ENCODE data around the gene RAB18. TPM values are rescaled to one million over a fixed set of nuclear protein-coding genes. Genes with fewer than 3 reads are reported as not detected.

RAB18 gene
- total RNA-seq, 1 experiment from 2014 or later, result 154 TPM

DNA sequence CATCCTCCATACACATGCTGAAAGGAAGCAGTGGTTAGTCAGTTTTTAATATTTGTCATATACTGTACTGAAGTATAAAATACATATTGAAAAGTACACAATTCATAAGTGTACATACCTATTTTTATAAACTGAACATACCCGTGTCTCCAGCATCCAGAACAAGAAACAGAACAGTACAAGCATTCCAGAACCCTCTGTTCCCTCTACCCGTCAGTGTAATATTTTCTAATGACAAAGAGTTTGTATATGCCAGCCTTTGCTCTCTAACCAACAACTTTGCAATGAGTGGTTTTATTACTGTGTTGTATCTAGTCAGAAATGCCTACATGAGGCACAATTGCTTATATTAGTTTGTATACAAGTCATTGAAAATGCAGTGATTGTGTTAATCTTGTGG lies 18.7 kb upstream of the RAB18 start:
- Mint-ChIP-seq H3K27ac (ENCODE audit: unreplicated experiment) (no peak overlapping the region), H3K9me3 (ENCODE audit: unreplicated experiment) (peaks cover 3% of the 10 kb centered on the region), H3K4me3 (ENCODE audit: unreplicated experiment) (no peak overlapping the region), H3K4me1 (ENCODE audit: low read depth, unreplicated experiment) (peaks cover 7% of the 10 kb centered on the region), H3K36me3 (ENCODE audit: insufficient read depth, unreplicated experiment) (no peaks in the 10 kb centered on the region), H3K27me3 (ENCODE audit: insufficient read depth, unreplicated experiment) (peaks cover 4% of the 10 kb centered on the region)
- CTCF ChIA-PET, result no interaction called here
- POLR2A ChIA-PET, result no interaction called here
- H3K36me3 ChIP-seq (ENCODE audit: control insufficient read depth, insufficient read depth, low read length), result no peaks in the 10 kb centered on the region
- TF ChIP-seq, protein P1, sequence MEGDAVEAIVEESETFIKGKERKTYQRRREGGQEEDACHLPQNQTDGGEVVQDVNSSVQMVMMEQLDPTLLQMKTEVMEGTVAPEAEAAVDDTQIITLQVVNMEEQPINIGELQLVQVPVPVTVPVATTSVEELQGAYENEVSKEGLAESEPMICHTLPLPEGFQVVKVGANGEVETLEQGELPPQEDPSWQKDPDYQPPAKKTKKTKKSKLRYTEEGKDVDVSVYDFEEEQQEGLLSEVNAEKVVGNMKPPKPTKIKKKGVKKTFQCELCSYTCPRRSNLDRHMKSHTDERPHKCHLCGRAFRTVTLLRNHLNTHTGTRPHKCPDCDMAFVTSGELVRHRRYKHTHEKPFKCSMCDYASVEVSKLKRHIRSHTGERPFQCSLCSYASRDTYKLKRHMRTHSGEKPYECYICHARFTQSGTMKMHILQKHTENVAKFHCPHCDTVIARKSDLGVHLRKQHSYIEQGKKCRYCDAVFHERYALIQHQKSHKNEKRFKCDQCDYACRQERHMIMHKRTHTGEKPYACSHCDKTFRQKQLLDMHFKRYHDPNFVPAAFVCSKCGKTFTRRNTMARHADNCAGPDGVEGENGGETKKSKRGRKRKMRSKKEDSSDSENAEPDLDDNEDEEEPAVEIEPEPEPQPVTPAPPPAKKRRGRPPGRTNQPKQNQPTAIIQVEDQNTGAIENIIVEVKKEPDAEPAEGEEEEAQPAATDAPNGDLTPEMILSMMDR (IDR thresholded peaks at IDR 0.05; ENCODE audit: insufficient read depth in 1 of 2, low read depth in 1 of 2, low read length in 1 of 2, severe bottlenecking in 1 of 2, unreplicated experiment in 1 of 2), result no peak
- H3K4me3 ChIP-seq (ENCODE audit: low read depth, low read length), result no peak overlapping the region
- no peak for DNase-seq
- no TSS peak for BruUV-seq (replicated peaks)
- peaks cover 8% of the 10 kb centered on the region; the same call in 1 of the 2 replicates for H3K4me1 ChIP-seq
- H3K9me3 ChIP-seq, result peaks cover 3% of the 10 kb centered on the region; the same call in 1 of the 2 replicates
- intact Hi-C loops (cut with micrococcal nuclease; ENCODE audit: unreplicated experiment), result no loop called here
- no peaks in the 10 kb centered on the region; the same call in 1 of the 2 replicates for H3K27me3 ChIP-seq (replicated peaks; ENCODE audit: control insufficient read depth, insufficient read depth, low read length)

DNA sequence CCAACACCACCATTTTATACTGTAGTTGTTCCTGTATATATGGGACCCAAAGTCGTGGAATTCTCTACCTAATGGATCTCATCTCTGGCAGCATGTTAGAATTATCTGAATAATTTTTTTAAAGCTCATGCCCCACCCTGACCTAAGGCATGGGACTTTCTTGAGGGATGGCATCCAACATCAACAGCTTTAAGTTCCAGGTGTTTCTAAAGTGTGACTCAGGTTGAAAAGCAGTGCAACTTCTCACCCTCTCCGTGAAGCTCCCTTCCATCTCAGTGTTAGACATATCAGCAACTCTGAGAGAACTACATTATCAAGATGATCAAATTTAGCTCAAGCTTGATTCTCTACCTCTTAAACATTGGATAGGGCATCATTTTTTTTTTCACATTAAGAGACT lies 18.1 kb upstream of the RAB18 start:
- Histone ChIP-seq H3K27me3 (replicated peaks; ENCODE audit: control insufficient read depth, insufficient read depth, low read length) (no peaks in the 10 kb centered on the region; the same call in 1 of the 2 replicates), H3K36me3 (ENCODE audit: control insufficient read depth, insufficient read depth, low read length) (no peaks in the 10 kb centered on the region), H3K9me3 (peaks cover 6% of the 10 kb centered on the region), H3K4me1 (peaks cover 8% of the 10 kb centered on the region; the same call in 1 of the 2 replicates), H3K4me3 (ENCODE audit: low read depth, low read length) (no peak overlapping the region)
- Mint-ChIP-seq H3K4me3 (ENCODE audit: unreplicated experiment) (no peak overlapping the region), H3K27ac (ENCODE audit: unreplicated experiment) (no peak overlapping the region), H3K9me3 (ENCODE audit: unreplicated experiment) (peaks cover 10% of the 10 kb centered on the region), H3K4me1 (ENCODE audit: low read depth, unreplicated experiment) (peaks cover 7% of the 10 kb centered on the region), H3K27me3 (ENCODE audit: insufficient read depth, unreplicated experiment) (peaks cover 4% of the 10 kb centered on the region), H3K36me3 (ENCODE audit: insufficient read depth, unreplicated experiment) (no peaks in the 10 kb centered on the region)
- ChIA-PET POLR2A (no interaction called here), CTCF (no interaction called here)
- BruUV-seq (replicated peaks), result no TSS peak
- DNase-seq, result no peak
- intact Hi-C loops (cut with micrococcal nuclease; ENCODE audit: unreplicated experiment), result no loop called here
- TF ChIP-seq, protein P1 (IDR thresholded peaks at IDR 0.05; ENCODE audit: insufficient read depth in 1 of 2, low read depth in 1 of 2, low read length in 1 of 2, severe bottlenecking in 1 of 2, unreplicated experiment in 1 of 2), result no peak

DNA sequence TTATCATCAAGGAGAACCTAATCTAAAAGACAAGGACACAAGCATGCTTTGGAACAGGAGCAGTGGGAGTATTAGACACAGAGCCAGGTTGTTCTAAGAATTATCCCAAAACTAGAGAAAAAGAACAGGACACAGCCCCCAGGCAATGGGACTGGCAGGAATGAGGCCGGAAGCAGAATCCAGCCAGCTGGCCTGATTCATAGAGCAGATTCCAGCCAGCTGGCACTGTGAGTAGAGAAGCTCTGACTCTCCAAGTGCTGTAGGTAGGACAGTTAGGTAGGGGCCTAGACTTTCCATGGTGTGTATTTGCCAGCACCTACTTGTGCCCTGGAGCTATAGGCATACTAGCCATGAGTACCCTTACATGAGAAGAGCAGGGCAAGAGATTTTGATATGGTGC lies 13.3 kb upstream of the RAB18 start:
- H3K4me3 ChIP-seq (ENCODE audit: low read depth, low read length), result no peak overlapping the region
- Mint-ChIP-seq H3K4me1 (ENCODE audit: low read depth, unreplicated experiment) (no peaks in the 10 kb centered on the region), H3K4me3 (ENCODE audit: unreplicated experiment) (no peak overlapping the region), H3K27me3 (ENCODE audit: insufficient read depth, unreplicated experiment) (peaks cover 2% of the 10 kb centered on the region), H3K27ac (ENCODE audit: unreplicated experiment) (no peak overlapping the region), H3K9me3 (ENCODE audit: unreplicated experiment) (peaks cover 36% of the 10 kb centered on the region), H3K36me3 (ENCODE audit: insufficient read depth, unreplicated experiment) (no peaks in the 10 kb centered on the region)
- TF ChIP-seq, protein P1 (IDR thresholded peaks at IDR 0.05; ENCODE audit: insufficient read depth in 1 of 2, low read depth in 1 of 2, low read length in 1 of 2, severe bottlenecking in 1 of 2, unreplicated experiment in 1 of 2), result no peak
- intact Hi-C loops (cut with micrococcal nuclease; ENCODE audit: unreplicated experiment), result no loop called here
- H3K9me3 ChIP-seq, result peaks cover 20% of the 10 kb centered on the region
- H3K4me1 ChIP-seq, result no peaks in the 10 kb centered on the region
- CTCF ChIA-PET, result no interaction called here
- POLR2A ChIA-PET, result no interaction called here
- no TSS peak for BruUV-seq (replicated peaks)
- DNase-seq, result no peak
- H3K27me3 ChIP-seq (replicated peaks; ENCODE audit: control insufficient read depth, insufficient read depth, low read length), result no peaks in the 10 kb centered on the region
- H3K36me3 ChIP-seq (ENCODE audit: control insufficient read depth, insufficient read depth, low read length), result no peaks in the 10 kb centered on the region
